IPS DF 6.9 (cell line): ENCODE data around the gene RBM17.

Source experiments
- DNase-seq: peaks from one replicate; pipeline ENCODE4 v3.0.0-alpha.2; 2013; ENCODE audit warnings: low read depth, low spot score
- H3K27ac ChIP-seq: one replicate; pipeline ENCODE4 v1.5.1; 2013; ENCODE audit warnings: low read length, control low read depth
- H3K27me3 ChIP-seq: 2 replicates; pipeline ENCODE4 v1.6.1; 2013; ENCODE audit warnings: mild to moderate bottlenecking, low read length; ENCODE audit not compliant: control insufficient read depth, insufficient read depth
- H3K36me3 ChIP-seq: 2 replicates; pipeline ENCODE4 v1.6.1; 2013; ENCODE audit warnings: low read length; ENCODE audit not compliant: control insufficient read depth, insufficient read depth
- H3K4me1 ChIP-seq: 2 replicates; pipeline ENCODE4 v1.6.1; 2013; ENCODE audit warnings: low read length; ENCODE audit not compliant: control insufficient read depth, insufficient read depth
- H3K4me3 ChIP-seq: 2 replicates; pipeline ENCODE4 v1.5.1; 2013; ENCODE audit warnings: mild to moderate bottlenecking, low read length
- H3K9me3 ChIP-seq: 2 replicates; pipeline ENCODE4 v1.6.1; 2013; ENCODE audit warnings: low read length, inconsistent platforms; ENCODE audit not compliant: control insufficient read depth, insufficient read depth
- WGBS: extraction: QIAGEN DNeasy Blood & Tissue Kit; methylation state at CpG from one replicate; pipeline ENCODE4 v1.1.7; 2013; ENCODE audit warnings: mixed read lengths, missing lambda C conversion rate; ENCODE audit not compliant: insufficient read length, insufficient coverage; 5-methylcytosine and 5-hydroxymethylcytosine counted together

The RBM17 gene

DNA sequence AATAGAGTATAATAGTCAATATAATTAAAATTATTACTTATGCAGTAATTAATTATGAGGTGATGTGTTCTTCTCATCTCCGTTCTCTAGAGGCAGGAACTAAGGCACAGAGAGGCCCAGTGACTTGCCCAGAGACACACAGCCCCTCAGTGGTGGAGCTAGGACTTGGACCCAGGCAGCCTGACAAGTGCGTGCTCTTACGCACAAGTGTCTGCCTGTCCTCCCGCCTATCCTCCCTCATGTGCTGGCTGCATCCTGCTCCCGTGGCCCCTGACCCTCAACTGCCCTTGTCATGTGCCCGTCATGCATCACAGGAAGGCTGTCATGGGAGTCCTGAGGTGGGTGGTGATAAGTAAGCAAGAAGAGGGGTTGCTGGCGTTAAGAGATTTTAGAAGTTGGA, 41.0 kb upstream of the RBM17 start:
- DNase-seq: no peak
- no CpG with 5 or more reads among the region's 7 CpGs for WGBS
- Histone ChIP-seq H3K36me3 (no peaks in the 10 kb centered on the region), H3K4me3 (no peak overlapping the region), H3K27me3 (no peaks in the 10 kb centered on the region; the same call in 1 of the 2 replicates), H3K4me1 (no peaks in the 10 kb centered on the region), H3K27ac (no peak overlapping the region), H3K9me3 (no peaks in the 10 kb centered on the region)

DNA sequence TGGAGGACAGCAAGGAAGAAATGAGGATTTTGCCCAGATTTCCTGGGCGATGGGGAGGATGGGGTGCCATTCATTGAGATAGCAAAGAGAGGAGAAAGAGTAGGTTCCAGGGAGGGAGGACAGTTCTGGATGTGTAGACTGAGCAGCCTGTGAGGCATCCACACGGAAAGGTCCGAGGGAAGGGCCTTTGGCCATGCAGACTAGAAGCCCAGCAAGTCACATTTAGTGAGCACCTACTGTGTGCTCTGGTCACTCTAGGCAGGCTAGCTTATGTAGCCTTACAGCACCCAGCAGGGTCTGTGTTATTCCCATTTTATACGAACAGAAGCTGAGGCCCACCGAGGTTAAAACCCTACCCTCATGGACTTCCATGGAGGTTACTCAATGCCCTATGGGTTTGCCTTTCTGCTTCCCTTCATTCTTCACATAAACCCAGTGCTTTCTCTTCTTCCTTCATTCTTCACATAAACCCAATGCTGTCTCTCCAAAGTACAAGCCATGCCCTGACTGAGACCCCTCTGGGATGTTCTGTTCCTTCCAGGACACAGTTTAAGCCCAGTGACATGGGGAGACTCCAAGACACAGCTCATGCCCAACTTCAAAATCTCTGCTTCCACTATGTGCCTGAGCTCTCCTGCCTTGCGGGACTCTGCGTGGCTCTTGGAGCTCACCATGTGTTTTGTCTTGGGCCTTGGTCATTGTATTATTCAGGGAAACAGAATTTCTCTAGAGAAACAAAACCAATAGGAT, 40.4 kb upstream of the RBM17 start:
- WGBS: no CpG with 5 or more reads among the region's 7 CpGs
- Histone ChIP-seq H3K4me1 (no peaks in the 10 kb centered on the region), H3K36me3 (no peaks in the 10 kb centered on the region), H3K27ac (no peak overlapping the region), H3K27me3 (no peaks in the 10 kb centered on the region; the same call in 1 of the 2 replicates), H3K4me3 (no peak overlapping the region), H3K9me3 (no peaks in the 10 kb centered on the region)
- no peak for DNase-seq

DNA sequence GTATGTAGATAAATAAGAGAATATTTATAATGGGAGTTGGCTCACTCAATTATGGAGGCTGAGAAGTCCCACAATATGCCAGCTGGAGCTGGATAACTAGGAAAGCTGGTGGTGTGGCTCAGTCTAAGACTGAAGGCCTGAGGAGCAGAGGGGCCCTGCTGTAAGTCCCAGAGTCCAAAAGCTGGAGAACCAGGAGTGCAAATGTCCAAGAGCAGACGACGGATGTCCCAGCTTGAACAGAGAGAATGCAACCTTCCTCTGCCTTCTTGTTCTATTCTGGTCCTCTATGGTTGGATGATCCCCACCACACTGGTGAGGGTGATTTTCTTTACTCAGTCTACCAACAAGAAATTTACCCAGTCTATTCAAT, 39.8 kb upstream of the RBM17 start:
- Histone ChIP-seq H3K27me3 (no peaks in the 10 kb centered on the region; the same call in 1 of the 2 replicates), H3K4me3 (no peak overlapping the region), H3K27ac (no peak overlapping the region), H3K9me3 (no peaks in the 10 kb centered on the region), H3K4me1 (no peaks in the 10 kb centered on the region), H3K36me3 (no peaks in the 10 kb centered on the region)
- no peak for DNase-seq
- WGBS: no CpG with 5 or more reads among the region's 2 CpGs

DNA sequence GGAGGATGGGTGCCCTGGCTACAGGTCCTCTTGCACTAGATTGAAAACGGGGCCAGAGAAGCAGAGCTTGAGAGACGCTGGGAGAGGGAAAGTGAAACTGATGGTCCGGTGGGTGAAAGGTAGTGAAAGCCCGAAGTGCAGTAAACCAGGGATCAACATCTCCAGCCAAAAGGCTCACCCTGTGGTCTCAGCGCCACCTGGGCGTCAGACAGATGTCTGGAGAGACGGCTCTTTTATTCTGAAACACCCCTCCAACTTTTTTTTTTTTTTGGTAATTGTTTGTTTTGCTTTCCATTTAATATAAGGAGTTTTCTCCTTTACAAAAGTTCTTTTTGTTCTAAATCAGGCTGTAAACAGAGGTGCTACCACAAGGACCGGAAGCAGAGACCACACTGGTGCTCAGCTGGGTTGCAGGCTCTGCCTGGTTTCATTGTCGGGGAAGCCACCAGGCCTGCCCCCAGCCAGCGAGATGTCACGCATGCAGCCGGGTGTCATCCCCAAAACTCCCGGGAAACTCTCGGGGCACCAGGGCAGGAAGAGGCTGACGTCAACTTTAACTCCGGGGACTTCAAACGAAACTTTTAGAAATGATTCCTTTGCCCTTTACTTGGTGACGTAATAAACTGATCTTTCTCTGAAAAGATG, 37.9 kb upstream of the RBM17 start:
- Histone ChIP-seq H3K27me3 (no peaks in the 10 kb centered on the region; the same call in 1 of the 2 replicates), H3K36me3 (no peaks in the 10 kb centered on the region), H3K9me3 (no peaks in the 10 kb centered on the region), H3K4me3 (no peak overlapping the region), H3K4me1 (no peaks in the 10 kb centered on the region), H3K27ac (no peak overlapping the region)
- no CpG with 5 or more reads among the region's 18 CpGs for WGBS
- DNase-seq: no peak

DNA sequence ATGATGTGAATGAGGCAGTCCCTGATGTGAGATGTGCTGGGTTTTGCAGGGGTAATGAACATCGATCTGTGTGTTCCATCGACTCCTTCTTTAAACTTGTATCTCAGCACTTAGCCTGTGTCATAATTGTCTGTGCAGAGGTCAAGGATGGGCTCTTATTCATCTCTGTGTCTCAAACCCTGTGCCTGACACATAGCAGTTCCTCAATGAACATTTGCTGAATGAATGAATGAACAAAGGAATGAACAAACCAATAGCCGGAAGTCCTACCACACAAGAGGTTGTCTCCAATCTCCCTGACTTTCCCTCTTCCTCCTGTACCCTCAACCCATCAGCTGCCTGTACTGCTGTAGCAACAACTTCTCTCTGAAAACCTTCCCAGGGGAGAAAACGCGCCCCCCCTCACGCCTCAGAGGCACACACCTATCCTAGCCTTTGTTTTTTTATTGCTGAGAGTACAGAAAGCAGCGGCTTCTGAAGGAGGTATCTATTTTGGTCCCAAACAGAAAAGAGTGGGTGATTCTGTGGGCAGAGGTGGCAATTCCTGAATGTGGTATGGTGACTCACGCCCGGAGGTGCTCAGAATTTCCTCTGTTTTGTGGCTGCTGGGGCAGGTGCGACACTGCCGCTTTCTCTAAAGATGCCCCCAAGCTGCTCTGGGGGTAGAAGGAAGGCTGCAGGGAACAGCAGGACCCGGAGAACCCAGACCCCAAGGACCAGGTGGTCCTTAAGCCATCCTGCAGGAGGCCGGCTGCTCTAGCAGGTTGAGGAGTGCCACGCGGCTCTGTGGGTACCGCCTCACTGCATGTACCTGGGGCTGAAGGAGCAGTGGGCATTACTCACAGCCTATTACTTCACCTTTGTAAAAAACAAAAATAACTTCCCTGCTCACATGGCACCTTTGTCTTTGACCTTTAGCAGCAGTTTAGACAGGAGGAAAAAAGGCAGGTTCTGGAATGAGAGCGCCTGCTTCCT, 36.3 kb upstream of the RBM17 start:
- H3K27me3 ChIP-seq: no peaks in the 10 kb centered on the region; the same call in 1 of the 2 replicates
- WGBS: no CpG with 5 or more reads among the region's 17 CpGs
- H3K9me3 ChIP-seq: no peaks in the 10 kb centered on the region
- H3K4me1 ChIP-seq: no peaks in the 10 kb centered on the region
- H3K36me3 ChIP-seq: no peaks in the 10 kb centered on the region
- no peak for DNase-seq
- no peak overlapping the region for H3K27ac ChIP-seq
- H3K4me3 ChIP-seq: no peak overlapping the region

DNA sequence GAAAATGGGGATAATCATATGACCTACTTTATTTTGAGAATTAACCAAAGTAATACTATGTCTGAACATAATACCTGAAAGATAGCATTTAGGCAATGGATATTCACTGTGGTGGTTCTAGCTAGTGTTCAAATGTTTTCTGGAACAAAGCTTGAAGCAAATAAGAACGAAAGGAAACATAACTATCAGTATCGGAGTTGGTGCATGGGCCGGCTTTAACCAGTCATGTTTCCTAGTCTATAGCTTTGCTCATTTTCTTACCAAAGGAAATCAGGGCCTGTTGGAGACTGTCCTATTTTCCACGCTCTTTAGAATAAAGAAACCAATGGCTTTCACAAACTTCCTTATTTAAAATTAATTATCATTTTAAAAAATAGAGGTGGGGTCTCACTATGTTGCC, 35.5 kb upstream of the RBM17 start:
- H3K4me3 ChIP-seq: no peak overlapping the region
- no peaks in the 10 kb centered on the region for H3K4me1 ChIP-seq
- H3K27me3 ChIP-seq: no peaks in the 10 kb centered on the region; the same call in 1 of the 2 replicates
- H3K36me3 ChIP-seq: no peaks in the 10 kb centered on the region
- H3K9me3 ChIP-seq: no peaks in the 10 kb centered on the region
- H3K27ac ChIP-seq: no peak overlapping the region
- no peak for DNase-seq
- WGBS: no CpG with 5 or more reads among the region's 4 CpGs

DNA sequence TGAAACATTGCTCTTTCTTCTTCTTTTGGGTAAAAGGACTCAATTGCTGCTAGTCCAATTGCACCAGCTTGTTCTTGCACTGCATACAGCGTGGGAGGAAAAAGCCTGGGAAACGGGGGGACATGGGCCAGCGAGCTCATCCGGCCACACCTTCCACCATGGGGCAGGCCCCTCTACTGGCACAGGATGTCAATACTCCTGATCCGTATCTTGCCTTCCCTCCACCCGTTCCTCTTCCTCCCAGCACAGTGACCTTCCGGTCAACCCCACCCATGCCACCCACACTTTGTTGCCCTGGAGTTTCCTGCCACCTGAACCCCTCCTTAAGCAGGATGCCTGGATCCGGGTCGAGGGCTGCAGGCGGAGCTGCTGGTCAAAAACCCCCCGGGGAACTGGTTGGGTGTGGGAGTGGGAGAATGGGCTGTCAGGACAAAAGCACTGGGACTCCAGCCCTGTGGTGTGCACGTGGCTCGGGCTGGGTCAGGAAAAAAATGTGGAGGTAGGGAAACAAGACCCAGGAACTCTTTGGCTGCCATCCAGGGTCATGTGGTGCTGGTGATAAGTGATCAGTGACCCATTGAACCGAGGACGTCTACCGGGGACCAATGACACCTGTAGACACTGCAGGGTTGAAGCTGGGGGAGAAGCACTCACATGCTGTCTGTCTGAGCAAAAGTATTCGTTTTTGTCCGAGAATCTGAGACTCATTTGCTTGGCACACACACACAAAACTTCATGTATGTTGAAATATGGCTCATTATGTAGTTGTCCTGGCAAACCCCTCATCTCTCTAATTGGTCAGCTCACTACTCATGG, 34.8 kb upstream of the RBM17 start:
- H3K4me1 ChIP-seq: no peaks in the 10 kb centered on the region
- WGBS: no CpG with 5 or more reads among the region's 18 CpGs
- no peak overlapping the region for H3K4me3 ChIP-seq
- H3K27me3 ChIP-seq: no peaks in the 10 kb centered on the region; the same call in 1 of the 2 replicates
- H3K9me3 ChIP-seq: no peaks in the 10 kb centered on the region
- no peaks in the 10 kb centered on the region for H3K36me3 ChIP-seq
- H3K27ac ChIP-seq: no peak overlapping the region
- no peak for DNase-seq

DNA sequence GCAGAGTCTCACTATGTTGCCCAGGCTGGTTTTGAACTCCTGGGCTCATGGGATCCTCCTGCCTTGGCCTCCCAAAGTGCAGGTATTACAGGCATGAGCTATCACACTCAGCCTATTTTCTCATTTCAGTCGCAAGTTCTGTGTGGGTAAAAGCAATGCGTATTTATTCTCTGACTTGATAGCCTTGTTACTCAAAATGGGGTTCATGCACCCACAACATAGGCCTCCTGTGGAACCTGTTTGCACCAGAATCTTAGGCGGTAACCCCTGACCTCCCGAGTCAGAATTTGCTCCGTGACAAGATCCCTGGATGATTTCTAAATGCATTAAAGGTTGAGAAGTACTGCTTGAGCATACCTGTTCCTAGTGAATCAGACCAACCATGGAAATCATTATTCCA, 34.0 kb upstream of the RBM17 start:
- Histone ChIP-seq H3K36me3 (no peaks in the 10 kb centered on the region), H3K4me3 (no peak overlapping the region), H3K4me1 (no peaks in the 10 kb centered on the region), H3K9me3 (no peaks in the 10 kb centered on the region), H3K27me3 (no peaks in the 10 kb centered on the region; the same call in 1 of the 2 replicates), H3K27ac (no peak overlapping the region)
- no CpG with 5 or more reads among the region's 5 CpGs for WGBS
- no peak for DNase-seq

DNA sequence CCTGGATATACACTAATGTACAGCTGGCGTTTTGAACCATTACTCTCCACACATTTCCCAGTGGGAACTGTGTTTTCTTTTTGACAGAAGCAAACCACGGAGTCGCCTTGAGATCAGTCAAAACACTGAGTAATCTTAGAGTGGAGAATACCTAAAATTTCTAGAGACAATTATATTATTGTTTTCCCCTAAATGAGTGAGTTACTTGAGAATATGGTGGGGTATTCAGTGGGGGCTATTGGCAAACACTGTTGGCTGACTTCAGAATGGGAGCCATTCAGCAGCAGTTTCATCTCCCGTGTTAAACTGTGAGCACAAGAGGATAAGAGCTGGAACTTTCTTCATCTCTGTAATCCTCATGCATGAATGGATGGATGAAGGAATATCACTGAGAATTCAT, 32.9 kb upstream of the RBM17 start:
- WGBS: no CpG with 5 or more reads among the region's 4 CpGs
- Histone ChIP-seq H3K27ac (no peak overlapping the region), H3K9me3 (no peaks in the 10 kb centered on the region), H3K27me3 (no peaks in the 10 kb centered on the region), H3K4me1 (no peaks in the 10 kb centered on the region), H3K36me3 (no peaks in the 10 kb centered on the region), H3K4me3 (no peak overlapping the region)
- DNase-seq: no peak
